ENCODE measurements around the gene FRAT1.

FRAT1 gene

GRCh38 chr10:97365761-97366351, 46.8 kb downstream of the FRAT1 start:
- DNase-seq (ENCODE audit: low read depth) = no peak

- no peak for DNase-seq (ENCODE audit: low read depth)
Observed at GRCh38 chr10:97366572-97366971, 47.5 kb downstream of the FRAT1 start.

DNA sequence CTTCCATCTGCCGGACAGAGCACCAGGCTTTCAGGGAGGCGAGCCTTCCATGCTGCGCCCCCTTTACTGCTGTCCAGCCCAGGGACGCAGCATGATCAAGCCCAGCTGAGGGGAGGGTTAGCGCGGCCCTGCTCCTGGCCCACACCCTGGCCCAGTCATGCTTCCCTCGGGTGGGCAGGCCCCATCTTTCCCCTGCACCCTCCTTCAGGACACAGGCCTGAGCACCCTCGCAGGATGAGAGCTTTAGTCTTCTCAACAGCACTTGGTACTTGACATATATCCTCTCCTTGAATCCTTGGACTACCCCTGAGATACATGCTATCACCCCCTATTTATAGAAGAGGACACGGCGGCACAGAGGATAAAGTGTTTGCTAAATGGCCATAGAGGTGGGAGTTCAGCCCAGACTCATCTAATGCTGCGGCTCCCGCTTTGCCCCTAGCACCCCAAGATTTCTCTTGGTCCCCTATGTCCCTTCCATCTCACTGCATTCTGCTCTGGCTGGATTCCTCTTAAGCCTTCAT, 48.1 kb downstream of the FRAT1 start:
- no peak for DNase-seq (ENCODE audit: low read depth)
